HCT116 (cell line): ENCODE measurements around the gene FCSK. TPM values are rescaled to one million over a fixed set of nuclear protein-coding genes. Genes with fewer than 3 reads are reported as not detected.

Source experiments
- ATAC-seq: fragments of 200-7000 bp; cut with Tn5 transposase; 2 replicates; pipeline ENCODE4 v1.9.1; 2020; ENCODE audit warnings: mild to moderate bottlenecking, moderate library complexity
- BruUV-seq: library from RNA; stranded (reverse); fragments of 400-500 nt; replicated peaks from 2 replicates; lab custom pipeline; 2021; lab: Mats Ljungman, UMichigan
- CTCF ChIA-PET: fragments of 300-600 bp; sonication (Branson Sonifier 250); formaldehyde crosslinking; loops from one replicate; lab custom pipeline; 2021; ENCODE audit warnings: antibody characterized with exemption; lab: Charles Lee
- POLR2A ChIA-PET: fragments of 300-600, 350-600 bp; sonication (Branson Sonifier 250); formaldehyde crosslinking; loops from one replicate; lab custom pipeline; 2021; ENCODE audit warnings: antibody characterized with exemption; lab: Charles Lee
- RAD21 ChIA-PET, 2 experiments: fragments of 300-600 bp; sonication (Branson Sonifier 250); formaldehyde crosslinking; loops; one replicate each; lab custom pipeline; 2023; ENCODE audit warnings: low total read pairs in 2 of 2; ENCODE audit not compliant: uncharacterized antibody in 2 of 2, unreplicated experiment in 2 of 2, low non-redundant PET in 1 of 2; lab: Charles Lee
- DNase-seq: peaks from one replicate; pipeline ENCODE4 v3.0.0-alpha.2; 2010; ENCODE audit warnings: low read depth, low spot score
- H2AFZ ChIP-seq: fragments of 200-600 bp; shearing (Covaris generic), sonication (generic); 2 replicates; pipeline ENCODE4 v1.6.1; 2017; ENCODE audit warnings: low read depth, mixed run types, mixed read lengths, antibody characterized with exemption, low read length; ENCODE audit not compliant: poor library complexity, severe bottlenecking
- H3K27ac ChIP-seq: 2 replicates; pipeline ENCODE4 v1.5.1; 2012; ENCODE audit warnings: low read depth, low read length
- H3K27me3 ChIP-seq: fragments of 200-600 bp; sonication (generic); 2 replicates; pipeline ENCODE4 v1.6.1; 2016; ENCODE audit warnings: mixed run types, low read length, mixed read lengths; ENCODE audit not compliant: insufficient read depth
- H3K36me3 ChIP-seq, 2 experiments: fragments of 200-500 bp in 1 of 2; fragments of 200-600 bp in 1 of 2; sonication (Bioruptor generic) in 1 of 2; sonication (generic) in 1 of 2; 2 replicates each; pipeline versions ENCODE4 v1.5.1 to v1.6.1; 2014 to 2016; ENCODE audit warnings: low read length in 2 of 2, inconsistent platforms in 1 of 2, mixed read lengths in 1 of 2, mixed run types in 1 of 2; ENCODE audit not compliant: insufficient read depth in 2 of 2, control insufficient read depth in 1 of 2
- H3K4me1 ChIP-seq, 2 experiments: fragments of 200-600 bp in 1 of 2; sonication (generic) in 1 of 2; 2 replicates each; pipeline versions ENCODE4 v1.5.1 to v1.6.1; 2012 to 2017; ENCODE audit warnings: low read length in 2 of 2, inconsistent platforms in 1 of 2, mild to moderate bottlenecking in 1 of 2, mixed read lengths in 1 of 2, mixed run types in 1 of 2, moderate library complexity in 1 of 2; ENCODE audit not compliant: insufficient read depth in 2 of 2, control insufficient read depth in 1 of 2
- H3K4me2 ChIP-seq: fragments of 200-600 bp; sonication (generic); 2 replicates; pipeline ENCODE4 v1.6.1; 2017; ENCODE audit warnings: mixed run types, low read length, mixed read lengths
- H3K4me3 ChIP-seq, 2 experiments: fragments of 200-600 bp in 1 of 2; sonication (generic) in 1 of 2; replicated peaks in 1 of 2; 2 replicates each; pipeline ENCODE4 v1.5.1; 2011 to 2016; ENCODE audit warnings: low read length in 2 of 2, control low read depth in 1 of 2, low read depth in 1 of 2, mild to moderate bottlenecking in 1 of 2, mixed read lengths in 1 of 2, mixed run types in 1 of 2
- H3K79me2 ChIP-seq: fragments of 200-600 bp; sonication (generic); 2 replicates; pipeline ENCODE4 v1.6.1; 2017; ENCODE audit warnings: mild to moderate bottlenecking, mixed run types, low read length, moderate library complexity, mixed read lengths; ENCODE audit not compliant: insufficient read depth
- H3K9ac ChIP-seq: fragments of 200-600 bp; sonication (generic); 2 replicates; pipeline ENCODE4 v1.6.1; 2016; ENCODE audit warnings: low read length, mixed read lengths
- H3K9me2 ChIP-seq: fragments of 200-600 bp; sonication (generic), shearing (Covaris generic); 2 replicates; pipeline ENCODE4 v1.6.1; 2017; ENCODE audit warnings: mixed run types, mild to moderate bottlenecking, moderate library complexity; ENCODE audit not compliant: insufficient read depth
- H3K9me3 ChIP-seq, 2 experiments: fragments of 200-500 bp in 1 of 2; fragments of 200-600 bp in 1 of 2; sonication (Bioruptor generic) in 1 of 2; sonication (generic) in 1 of 2; 2 replicates each; pipeline ENCODE4 v1.6.1; 2014 to 2017; ENCODE audit warnings: low read length in 2 of 2, mixed read lengths in 2 of 2, inconsistent platforms in 1 of 2, low read depth in 1 of 2, mild to moderate bottlenecking in 1 of 2, mixed run types in 1 of 2, moderate library complexity in 1 of 2; ENCODE audit not compliant: control insufficient read depth in 1 of 2, insufficient read depth in 1 of 2
- H4K20me1 ChIP-seq: fragments of 200-600 bp; sonication (generic), shearing (Covaris generic); 2 replicates; pipeline ENCODE4 v1.6.1; 2017; ENCODE audit warnings: mixed run types, mild to moderate bottlenecking, moderate library complexity; ENCODE audit not compliant: insufficient read depth
- ATF3 ChIP-seq: IDR thresholded peaks from 2 replicates; pipeline ENCODE4 v1.6.1; 2012
- CTCF ChIP-seq, 3 experiments: fragments of 200-600 bp in 1 of 3; sonication (generic) in 1 of 3; IDR thresholded peaks in 2 of 3; conservative IDR thresholded peaks in 1 of 3; 2 replicates each; pipeline ENCODE4 v1.5.1; 2012 to 2017; ENCODE audit warnings: low read depth in 2 of 3, low read length in 2 of 3, antibody characterized with exemption in 1 of 3, borderline replicate concordance in 1 of 3, control low read depth in 1 of 3, mild to moderate bottlenecking in 1 of 3, mixed read lengths in 1 of 3, mixed run types in 1 of 3, moderate library complexity in 1 of 3; ENCODE audit not compliant: insufficient read depth in 1 of 3
- EZH2 ChIP-seq: fragments of 200-600 bp; sonication (generic); IDR thresholded peaks from 2 replicates; pipeline ENCODE4 v1.6.1; 2017; ENCODE audit warnings: antibody characterized with exemption, mixed run types
- JUND ChIP-seq: IDR thresholded peaks from 2 replicates; pipeline ENCODE4 v1.6.1; 2012
- POLR2A ChIP-seq: IDR thresholded peaks from 2 replicates; pipeline ENCODE4 v1.7.0; 2011; ENCODE audit warnings: borderline replicate concordance; ENCODE audit not compliant: insufficient read depth, insufficient read length; ENCODE audit errors: extremely low read depth
- POLR2AphosphoS5 ChIP-seq: IDR thresholded peaks from 2 replicates; pipeline ENCODE4 v1.6.1; 2011; ENCODE audit warnings: mild to moderate bottlenecking, low read depth, low read length, moderate library complexity
- RAD21 ChIP-seq: IDR thresholded peaks from 2 replicates; pipeline ENCODE4 v1.6.1; 2012; ENCODE audit warnings: low read depth, mild to moderate bottlenecking
- REST ChIP-seq: IDR thresholded peaks from 2 replicates; pipeline ENCODE4 v1.6.1; 2012; ENCODE audit warnings: low read depth
- SIN3A ChIP-seq: IDR thresholded peaks from 2 replicates; pipeline ENCODE4 v1.6.1; 2012; ENCODE audit warnings: low read depth
- SP1 ChIP-seq: IDR thresholded peaks from 2 replicates; pipeline ENCODE4 v1.6.1; 2012; ENCODE audit warnings: low read depth
- SRF ChIP-seq: IDR thresholded peaks from 2 replicates; pipeline ENCODE4 v1.6.1; 2012; ENCODE audit warnings: low read depth
- TCF7L2 ChIP-seq: IDR thresholded peaks from 2 replicates; pipeline ENCODE4 v1.7.0; 2011; ENCODE audit warnings: borderline replicate concordance, inconsistent platforms; ENCODE audit not compliant: insufficient read depth, insufficient read length; ENCODE audit errors: extremely low read depth
- YY1 ChIP-seq: IDR thresholded peaks from 2 replicates; pipeline ENCODE4 v1.6.1; 2011; ENCODE audit warnings: low read length, low read depth, moderate library complexity, mild to moderate bottlenecking; ENCODE audit not compliant: insufficient replicate concordance; ENCODE audit errors: extremely low read depth
- ZFX ChIP-seq: fragments of 450-650 bp; IDR thresholded peaks from 2 replicates; pipeline ENCODE4 v1.6.1; 2017
- ZNF274 ChIP-seq: fragments of 200-500 bp; sonication (Bioruptor generic); IDR thresholded peaks from 2 replicates; pipeline ENCODE4 v1.6.1; 2014; ENCODE audit warnings: mild to moderate bottlenecking, low read depth, low read length, inconsistent platforms
- intact Hi-C: fragments of 100-400 bp; cut with micrococcal nuclease; formaldehyde crosslinking; loops from 2 replicates; pipeline ENCODE4 v1.10.0; 2022
- total RNA-seq: library from RNA; stranded (reverse); gene quantifications from one replicate; pipeline ENCODE4 v1.2.1, GENCODE V29; 2021; ENCODE audit not compliant: unreplicated experiment

The FCSK gene
- total RNA-seq, 1 experiment from 2014 or later = 17.1 TPM

- Histone ChIP-seq H3K4me2 (no peak overlapping the region), H3K27ac (no peak overlapping the region), H3K79me2 (no peaks in the 10 kb centered on the region), H3K4me1 (peaks cover 12 to 13% of the 10 kb centered on the region in 2 experiments), H3K9me3 (no peaks in the 10 kb centered on the region), H3K9me2 (no peaks in the 10 kb centered on the region), H4K20me1 (no peaks in the 10 kb centered on the region), H3K27me3 (no peaks in the 10 kb centered on the region), H3K9ac (no peak overlapping the region), H2AFZ (no peak overlapping the region), H3K36me3 (no peaks in the 10 kb centered on the region), H3K4me3 (no peak overlapping the region)
- no TSS peak for BruUV-seq
- intact Hi-C loops = loop anchor here (5.0 kb wide), 1 partner anchor 99 kb away; no protein-coding TSS in a partner anchor
- TF ChIP-seq REST (no peak), SP1 (no peak), CTCF (IDR thresholded peaks at IDR 0.05 in 2 of 3, conservative IDR thresholded peaks at IDR 0.05 in 1 of 3; ENCODE audit: borderline replicate concordance in 1 of 3, insufficient read depth in 1 of 3, low read depth in 2 of 3, low read length in 2 of 3) (peak; percentile 29 to 62 (median 43); a peak in 5 of 6 replicates), POLR2AphosphoS5 (no peak), SRF (no peak), TCF7L2 (no peak), ATF3 (no peak), ZNF274 (no peak), SIN3A (no peak), POLR2A (no peak), RAD21 (peak; percentile 75), JUND (no peak), YY1 (no peak), EZH2 (no peak), ZFX (no peak)
- ChIA-PET CTCF (interaction anchor here (0.5 to 1.3 kb wide), 8 partner anchors 9 to 147 kb away, joined by 3 to 5 read pairs (median 3); no protein-coding TSS in a partner anchor), RAD21 (no interaction called here), POLR2A (interaction anchor here (0.6 to 1.3 kb wide), 2 partner anchors 90 to 91 kb away, joined by 3 to 4 read pairs; no protein-coding TSS in a partner anchor)
- DNase-seq = no peak
- ATAC-seq = peak; percentile 64
Measured at GRCh38 chr16:70470927-70471341, 16.5 kb downstream of the FCSK start.
